ENCODE results near the gene CSNK1A1.
"Not testable (repeated sequence)": the region's sequence is repeated elsewhere in the genome, so short reads cannot be mapped to it uniquely, and the experiment has no call there.

The CSNK1A1 gene

GRCh38 chr5:149464796-149465489 lies 86.3 kb downstream of the CSNK1A1 start:
- Histone ChIP-seq H3K4me3 (replicated peaks; ENCODE audit: low read depth, low read length) (no peak overlapping the region), H3K36me3 (ENCODE audit: control insufficient read depth, insufficient read depth, low read length) (no peaks in the 10 kb centered on the region), H3K27me3 (replicated peaks; ENCODE audit: control insufficient read depth, insufficient read depth, low read length) (no peaks in the 10 kb centered on the region)
- no peak for DNase-seq (ENCODE audit: extremely low read depth, insufficient read length)
- TF ChIP-seq CTCF (IDR thresholded peaks at IDR 0.05; ENCODE audit: insufficient read depth, low read length, poor library complexity, severe bottlenecking): no peak

DNA sequence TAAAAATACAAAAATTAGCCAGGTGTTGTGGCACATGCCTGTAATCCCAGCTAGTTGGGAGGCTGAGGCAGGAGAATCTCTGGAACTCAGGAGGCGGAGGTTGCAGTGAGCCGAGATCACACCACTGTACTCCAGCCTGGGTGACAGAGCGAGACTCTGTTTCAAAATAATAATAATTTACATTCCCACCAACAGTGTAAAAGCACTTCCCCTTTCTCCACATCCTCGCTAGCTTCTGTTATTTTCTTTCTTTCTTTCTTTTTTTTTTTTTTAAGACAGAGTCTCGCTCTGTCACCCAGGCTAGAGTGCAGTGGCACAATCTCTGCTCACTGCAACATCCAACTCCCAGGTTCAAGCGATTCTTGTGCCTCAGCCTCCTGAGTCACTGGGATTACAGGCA lies 89.3 kb downstream of the CSNK1A1 start:
- not testable (repeated sequence) for H3K4me3 ChIP-seq (replicated peaks; ENCODE audit: low read depth, low read length); DNase-seq (ENCODE audit: extremely low read depth, insufficient read length); H3K36me3 ChIP-seq (ENCODE audit: control insufficient read depth, insufficient read depth, low read length)

GRCh38 chr5:149459891-149460290 lies 91.3 kb downstream of the CSNK1A1 start:
- Histone ChIP-seq H3K36me3 (ENCODE audit: control insufficient read depth, insufficient read depth, low read length) (no peaks in the 10 kb centered on the region), H3K27me3 (replicated peaks; ENCODE audit: control insufficient read depth, insufficient read depth, low read length) (no peaks in the 10 kb centered on the region), H3K4me3 (replicated peaks; ENCODE audit: low read depth, low read length) (no peak overlapping the region)
- no peak for TF ChIP-seq CTCF (IDR thresholded peaks at IDR 0.05; ENCODE audit: insufficient read depth, low read length, poor library complexity, severe bottlenecking)
- no peak for DNase-seq (ENCODE audit: extremely low read depth, insufficient read length)

More for the DNA sequence above, 89.3 kb downstream of the CSNK1A1 start:
- not testable (repeated sequence) for H3K27me3 ChIP-seq (replicated peaks; ENCODE audit: control insufficient read depth, insufficient read depth, low read length)

DNA sequence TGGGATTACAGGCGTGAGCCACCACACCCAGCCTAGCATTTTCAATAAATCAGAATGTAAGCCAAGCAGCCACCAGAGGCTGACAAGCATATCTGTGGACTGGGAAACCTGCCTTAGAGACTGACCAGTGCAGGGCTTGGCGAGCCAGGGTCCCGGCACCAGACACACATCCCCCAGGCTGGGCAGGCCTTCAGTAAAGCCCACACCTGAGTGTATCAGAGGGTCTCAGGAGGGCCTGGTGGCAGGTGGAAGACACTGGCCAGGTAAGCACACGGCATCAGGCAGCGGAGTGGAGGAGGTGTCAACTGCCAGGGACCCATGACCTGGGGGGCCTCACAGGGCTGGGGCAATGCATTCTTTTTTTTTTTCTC lies 93.9 kb downstream of the CSNK1A1 start:
- Histone ChIP-seq H3K4me3 (replicated peaks; ENCODE audit: low read depth, low read length) (no peak overlapping the region), H3K36me3 (ENCODE audit: control insufficient read depth, insufficient read depth, low read length) (no peaks in the 10 kb centered on the region), H3K27me3 (replicated peaks; ENCODE audit: control insufficient read depth, insufficient read depth, low read length) (no peaks in the 10 kb centered on the region)
- no peak for TF ChIP-seq CTCF (IDR thresholded peaks at IDR 0.05; ENCODE audit: insufficient read depth, low read length, poor library complexity, severe bottlenecking)
- DNase-seq (ENCODE audit: extremely low read depth, insufficient read length): no peak

- no peaks in the 10 kb centered on the region for H3K36me3 ChIP-seq (ENCODE audit: control insufficient read depth, insufficient read depth, low read length)
- TF ChIP-seq CTCF (IDR thresholded peaks at IDR 0.05; ENCODE audit: insufficient read depth, low read length, poor library complexity, severe bottlenecking): no peak
- no peaks in the 10 kb centered on the region for H3K27me3 ChIP-seq (replicated peaks; ENCODE audit: control insufficient read depth, insufficient read depth, low read length)
- DNase-seq (ENCODE audit: extremely low read depth, insufficient read length): no peak
- no peak overlapping the region for H3K4me3 ChIP-seq (replicated peaks; ENCODE audit: low read depth, low read length)
Measured at GRCh38 chr5:149456597-149457392, 94.4 kb downstream of the CSNK1A1 start.

DNA sequence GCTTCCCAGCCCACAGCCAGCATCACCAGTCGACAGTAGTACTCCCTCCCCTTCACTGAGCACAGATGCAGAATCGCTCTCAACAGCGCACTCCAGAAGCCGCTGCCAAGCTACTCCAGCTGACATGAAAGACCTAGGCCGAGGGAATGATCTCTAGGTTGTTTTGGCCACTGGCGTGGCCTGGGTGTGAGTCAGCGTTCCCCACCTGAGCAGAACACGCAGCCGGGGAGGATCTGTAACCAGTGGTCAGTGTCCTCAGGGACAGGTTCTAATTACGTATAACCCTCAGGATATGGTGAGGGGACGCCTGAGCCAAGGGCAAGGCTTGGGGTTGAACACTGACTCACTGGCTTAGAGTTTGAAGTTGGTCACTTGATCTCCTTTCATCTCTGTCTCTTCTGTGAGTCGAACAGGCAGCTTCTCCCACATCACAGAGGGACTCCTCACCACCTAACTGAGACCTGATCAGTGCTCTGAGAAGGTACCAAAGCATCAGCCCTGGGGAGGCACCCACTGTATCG lies 95.3 kb downstream of the CSNK1A1 start:
- no peaks in the 10 kb centered on the region for H3K27me3 ChIP-seq (replicated peaks; ENCODE audit: control insufficient read depth, insufficient read depth, low read length)
- TF ChIP-seq CTCF (IDR thresholded peaks at IDR 0.05; ENCODE audit: insufficient read depth, low read length, poor library complexity, severe bottlenecking): no peak
- DNase-seq (ENCODE audit: extremely low read depth, insufficient read length): no peak

More for the DNA sequence above, 95.3 kb downstream of the CSNK1A1 start:
- no peak overlapping the region for H3K4me3 ChIP-seq (replicated peaks; ENCODE audit: low read depth, low read length)
- no peaks in the 10 kb centered on the region for H3K36me3 ChIP-seq (ENCODE audit: control insufficient read depth, insufficient read depth, low read length)

All from GM06990 (cell line).